ENCODE measurements around the gene TBC1D9.

TBC1D9 gene

DNA sequence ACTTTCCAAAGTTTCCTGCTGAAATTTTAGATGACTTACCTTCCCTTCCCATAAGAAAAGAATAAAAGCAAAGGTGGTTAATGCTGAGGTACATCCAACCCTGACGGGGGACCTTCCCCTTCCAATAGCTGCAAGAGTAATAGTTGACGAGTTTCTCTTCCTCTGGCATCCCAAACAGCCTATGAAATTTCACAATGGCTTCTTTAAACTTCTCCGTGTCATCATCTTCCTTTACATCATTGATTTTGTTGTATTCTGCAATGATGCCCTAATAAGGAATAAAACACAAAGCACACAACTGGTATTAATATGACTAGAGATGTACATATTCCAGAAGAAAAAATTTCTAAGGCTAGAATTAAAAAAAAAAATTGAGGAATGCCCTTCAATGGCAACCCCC lies 76.6 kb downstream of the TBC1D9 start:
- H3K4me3 ChIP-seq (ENCODE audit: low read depth, low read length) = no peak overlapping the region
- TF ChIP-seq, protein P1, sequence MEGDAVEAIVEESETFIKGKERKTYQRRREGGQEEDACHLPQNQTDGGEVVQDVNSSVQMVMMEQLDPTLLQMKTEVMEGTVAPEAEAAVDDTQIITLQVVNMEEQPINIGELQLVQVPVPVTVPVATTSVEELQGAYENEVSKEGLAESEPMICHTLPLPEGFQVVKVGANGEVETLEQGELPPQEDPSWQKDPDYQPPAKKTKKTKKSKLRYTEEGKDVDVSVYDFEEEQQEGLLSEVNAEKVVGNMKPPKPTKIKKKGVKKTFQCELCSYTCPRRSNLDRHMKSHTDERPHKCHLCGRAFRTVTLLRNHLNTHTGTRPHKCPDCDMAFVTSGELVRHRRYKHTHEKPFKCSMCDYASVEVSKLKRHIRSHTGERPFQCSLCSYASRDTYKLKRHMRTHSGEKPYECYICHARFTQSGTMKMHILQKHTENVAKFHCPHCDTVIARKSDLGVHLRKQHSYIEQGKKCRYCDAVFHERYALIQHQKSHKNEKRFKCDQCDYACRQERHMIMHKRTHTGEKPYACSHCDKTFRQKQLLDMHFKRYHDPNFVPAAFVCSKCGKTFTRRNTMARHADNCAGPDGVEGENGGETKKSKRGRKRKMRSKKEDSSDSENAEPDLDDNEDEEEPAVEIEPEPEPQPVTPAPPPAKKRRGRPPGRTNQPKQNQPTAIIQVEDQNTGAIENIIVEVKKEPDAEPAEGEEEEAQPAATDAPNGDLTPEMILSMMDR (IDR thresholded peaks at IDR 0.05; ENCODE audit: low read depth, low read length) = no peak

DNA sequence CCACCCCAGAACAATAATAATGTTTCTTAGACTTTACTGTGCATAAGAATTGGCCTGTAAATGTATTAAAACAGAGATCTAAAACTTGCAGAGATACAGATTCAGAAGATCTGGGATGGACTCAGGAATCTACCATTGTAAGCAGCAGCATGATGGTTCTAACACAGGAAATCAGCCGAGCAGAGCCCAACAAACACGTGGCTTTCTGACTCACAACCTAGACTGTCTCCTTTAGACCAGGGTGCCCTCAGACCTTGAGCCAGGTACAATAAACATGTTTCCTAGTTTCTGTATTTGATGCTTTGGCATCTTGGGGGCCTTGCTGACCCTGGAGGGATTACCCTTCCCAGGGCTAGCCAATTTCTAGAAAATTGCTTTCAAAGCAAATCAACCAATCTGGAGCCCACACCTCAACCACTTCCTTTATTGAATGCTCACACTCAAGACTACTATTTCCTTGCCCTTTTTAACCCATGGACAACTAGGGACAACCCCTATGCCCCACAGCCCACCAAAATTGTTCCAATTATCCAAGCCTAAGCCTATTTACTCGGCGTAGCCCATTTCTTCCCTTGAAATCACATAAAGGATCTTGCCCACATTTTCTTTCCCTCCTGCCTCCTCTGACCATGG lies 80.5 kb downstream of the TBC1D9 start:
- H3K4me3 ChIP-seq (ENCODE audit: low read depth, low read length) = no peak overlapping the region
- TF ChIP-seq, protein P1 (IDR thresholded peaks at IDR 0.05; ENCODE audit: low read depth, low read length) = no peak

DNA sequence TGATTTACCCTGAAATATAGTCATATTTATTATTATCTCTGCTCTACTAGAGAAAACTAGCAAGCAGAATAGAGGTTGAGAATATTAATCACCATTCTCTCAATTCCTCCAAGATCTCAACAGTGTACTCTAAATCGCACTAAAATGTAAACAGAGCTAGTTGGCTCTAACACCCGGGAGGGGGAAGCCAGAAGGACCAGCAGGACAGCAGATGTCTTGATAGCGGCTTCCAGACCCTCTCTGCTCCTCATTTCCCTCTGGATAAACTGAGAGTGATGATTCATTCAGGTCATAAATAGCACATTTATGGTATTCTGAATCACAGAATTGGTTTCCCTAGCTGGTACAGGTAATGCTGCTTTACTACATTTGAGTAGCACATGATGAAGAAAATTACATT lies 82.5 kb downstream of the TBC1D9 start:
- TF ChIP-seq, protein P1 (IDR thresholded peaks at IDR 0.05; ENCODE audit: low read depth, low read length) = no peak
- no peak overlapping the region for H3K4me3 ChIP-seq (ENCODE audit: low read depth, low read length)

DNA sequence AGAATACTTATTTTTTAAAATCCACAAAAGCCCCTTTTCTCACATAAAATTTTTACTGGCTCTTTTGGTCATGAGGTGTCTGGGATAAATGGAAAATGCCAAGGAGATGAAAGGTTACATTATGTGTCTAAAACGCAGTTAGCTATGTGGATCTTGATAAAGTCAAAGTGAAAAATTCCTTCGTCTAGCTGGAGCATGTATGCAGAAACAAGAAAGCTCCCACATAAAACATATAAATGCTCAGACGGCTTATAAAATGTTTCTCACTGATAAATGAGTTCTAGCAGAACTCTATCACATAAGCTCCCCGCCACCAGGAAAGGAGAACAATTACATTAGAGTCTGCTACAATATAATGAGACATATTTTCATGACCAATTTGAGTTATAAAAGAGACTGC lies 83.8 kb downstream of the TBC1D9 start:
- TF ChIP-seq, protein P1 (IDR thresholded peaks at IDR 0.05; ENCODE audit: low read depth, low read length) = no peak
- no peak overlapping the region for H3K4me3 ChIP-seq (ENCODE audit: low read depth, low read length)

DNA sequence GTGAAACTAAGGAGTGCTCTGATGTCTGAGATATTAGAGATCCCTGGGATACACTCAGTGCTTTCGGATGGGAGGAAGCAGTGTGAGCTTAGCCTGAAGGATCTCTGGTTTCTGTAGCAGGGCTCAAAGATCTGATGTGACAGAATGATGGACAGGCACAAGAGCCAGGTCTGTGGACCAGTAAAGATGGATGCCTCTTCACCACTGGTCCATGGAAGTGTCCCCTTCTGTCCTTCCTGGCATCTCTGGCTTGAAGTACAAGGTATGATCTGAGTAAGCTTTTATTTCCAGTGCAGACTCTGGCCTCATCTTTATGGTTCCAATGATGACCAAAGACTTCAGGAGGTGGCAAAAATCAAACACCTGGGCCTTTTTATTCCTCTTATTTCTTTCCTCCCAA lies 88.1 kb downstream of the TBC1D9 start:
- TF ChIP-seq, protein P1 (IDR thresholded peaks at IDR 0.05; ENCODE audit: low read depth, low read length) = no peak
- no peak overlapping the region for H3K4me3 ChIP-seq (ENCODE audit: low read depth, low read length)

DNA sequence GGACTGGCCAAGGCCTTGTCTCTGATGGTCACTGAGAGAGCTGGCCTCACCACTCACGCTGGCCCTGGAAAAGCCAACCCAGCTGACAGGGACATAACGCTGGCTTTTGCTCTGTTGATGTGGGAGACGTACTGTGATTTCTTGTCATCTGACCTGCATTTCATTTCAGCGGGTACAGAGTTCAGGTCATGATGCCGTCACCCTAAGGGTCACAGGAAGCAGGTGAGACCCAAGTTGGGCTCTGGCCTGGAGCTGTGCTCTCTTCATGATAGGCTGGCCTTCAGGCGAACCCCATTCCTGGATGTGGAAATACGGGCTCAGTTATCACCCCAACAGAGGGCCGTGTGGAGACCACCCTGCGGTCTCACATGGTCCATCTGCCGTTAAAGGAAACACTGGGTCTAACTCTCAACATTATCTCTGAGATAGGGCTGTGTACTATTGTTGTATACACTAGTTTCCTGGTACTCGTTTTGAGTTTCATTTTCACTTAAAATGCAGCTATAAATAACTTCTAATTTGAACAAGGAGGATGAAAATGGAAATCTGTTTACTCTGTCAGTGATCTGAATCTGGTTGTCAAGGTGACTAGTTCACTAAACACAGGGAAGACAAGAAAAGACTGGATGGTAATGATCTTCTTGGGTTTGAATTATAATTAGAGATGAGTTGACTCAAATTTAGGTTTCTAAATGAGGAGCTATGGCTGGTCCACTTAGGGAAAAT lies 89.1 kb downstream of the TBC1D9 start:
- TF ChIP-seq, protein P1 (IDR thresholded peaks at IDR 0.05; ENCODE audit: low read depth, low read length) = no peak
- H3K4me3 ChIP-seq (ENCODE audit: low read depth, low read length) = no peak overlapping the region

DNA sequence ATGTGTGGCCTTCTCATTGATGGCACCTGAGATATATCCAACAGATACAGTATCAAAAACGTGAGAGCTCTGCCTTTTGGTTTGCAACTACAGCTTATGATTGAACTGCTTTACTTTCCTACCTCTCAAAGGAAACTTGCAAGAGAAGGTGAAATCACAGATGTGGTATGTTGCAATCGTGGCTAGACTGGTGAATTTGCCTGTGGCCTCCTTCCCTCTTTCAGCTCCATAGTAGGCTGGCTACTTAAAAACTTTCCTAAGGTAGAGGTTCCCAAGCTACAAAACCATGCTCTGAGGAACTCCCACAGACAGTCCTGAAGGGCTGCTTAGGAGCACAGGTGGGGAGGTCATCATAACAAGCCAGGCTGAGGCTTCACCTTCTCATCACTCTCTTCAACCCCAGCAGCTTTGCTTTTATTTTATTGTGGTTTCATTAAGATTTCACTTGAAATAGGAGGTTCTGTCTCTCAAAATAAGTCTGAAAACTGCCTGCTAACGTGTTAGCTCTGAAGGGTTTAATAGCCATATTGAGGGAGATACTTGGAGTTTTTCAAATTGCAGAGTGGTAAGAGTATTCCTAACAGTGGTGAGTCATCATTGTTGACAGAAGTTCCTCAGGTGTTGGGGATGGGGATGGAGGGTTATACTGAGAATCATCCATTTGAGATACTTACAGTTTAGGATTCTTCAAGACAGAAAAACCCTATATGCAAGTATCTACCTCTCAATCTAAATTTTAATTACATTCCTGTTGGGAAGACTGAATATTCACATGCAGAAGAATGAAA lies 93.9 kb downstream of the TBC1D9 start:
- H3K4me3 ChIP-seq (ENCODE audit: low read depth, low read length) = no peak overlapping the region
- TF ChIP-seq, protein P1 (IDR thresholded peaks at IDR 0.05; ENCODE audit: low read depth, low read length) = no peak

All from WI38 (cell line).